Measurements from ENCODE around the gene NGLY1. TPM values are rescaled to one million over a fixed set of nuclear protein-coding genes. Genes with fewer than 3 reads are reported as not detected.

The NGLY1 gene
- total RNA-seq, 1 donor = 36.3 TPM

- TF ChIP-seq CTCF (IDR thresholded peaks at IDR 0.05; ENCODE audit: insufficient read depth, low read depth, low read length) = no peak
- no peak for DNase-seq (ENCODE audit: low read depth)
- H3K4me3 ChIP-seq (ENCODE audit: low read depth, low read length) = no peak overlapping the region
These were observed 4.4 kb upstream of the NGLY1 start for GRCh38 chr3:25787689-25788088.

- TF ChIP-seq CTCF (IDR thresholded peaks at IDR 0.05; ENCODE audit: insufficient read depth, low read depth, low read length) = no peak
- no peak overlapping the region for H3K4me3 ChIP-seq (ENCODE audit: low read depth, low read length)
- DNase-seq (ENCODE audit: low read depth) = no peak
These were observed 2.6 kb upstream of the NGLY1 start for GRCh38 chr3:25785826-25786225.

GRCh38 chr3:25784971-25785370 is 1.7 kb upstream of the NGLY1 start:
- H3K4me3 ChIP-seq (ENCODE audit: low read depth, low read length) = no peak overlapping the region
- TF ChIP-seq CTCF (IDR thresholded peaks at IDR 0.05; ENCODE audit: insufficient read depth, low read depth, low read length) = no peak
- DNase-seq (ENCODE audit: low read depth) = no peak

GRCh38 chr3:25783661-25784512 is 644 bp upstream of the NGLY1 start:
- no peak for TF ChIP-seq CTCF (IDR thresholded peaks at IDR 0.05; ENCODE audit: insufficient read depth, low read depth, low read length)
- H3K4me3 ChIP-seq (ENCODE audit: low read depth, low read length) = peak overlapping the region; percentile 75
- peak; percentile 52 for DNase-seq (ENCODE audit: low read depth)

- no peak for TF ChIP-seq CTCF (IDR thresholded peaks at IDR 0.05; ENCODE audit: insufficient read depth, low read depth, low read length)
- peak overlapping the region; percentile 93 for H3K4me3 ChIP-seq (ENCODE audit: low read depth, low read length)
- DNase-seq (ENCODE audit: low read depth) = no peak
These were observed 656 bp downstream of the NGLY1 start for GRCh38 chr3:25782636-25782937.

- no peak for TF ChIP-seq CTCF (IDR thresholded peaks at IDR 0.05; ENCODE audit: insufficient read depth, low read depth, low read length)
- H3K4me3 ChIP-seq (ENCODE audit: low read depth, low read length) = peak overlapping the region; percentile 93
These were observed 1.3 kb downstream of the NGLY1 start for GRCh38 chr3:25781758-25782594.

More at GRCh38 chr3:25781758-25782594, 1.3 kb downstream of the NGLY1 start:
- no peak for DNase-seq (ENCODE audit: low read depth)

Measured in fibroblast of villous mesenchyme (primary cell).